HG03064 (cell line): ENCODE measurements around the gene INTS3.

Experiments used
- ATAC-seq: cut with Tn5 transposase; IDR thresholded peaks from one replicate; pipeline ENCODE4 v1.9.1; 2021; ENCODE audit warnings: low read depth; ENCODE audit not compliant: unreplicated experiment

INTS3 gene, protein sequence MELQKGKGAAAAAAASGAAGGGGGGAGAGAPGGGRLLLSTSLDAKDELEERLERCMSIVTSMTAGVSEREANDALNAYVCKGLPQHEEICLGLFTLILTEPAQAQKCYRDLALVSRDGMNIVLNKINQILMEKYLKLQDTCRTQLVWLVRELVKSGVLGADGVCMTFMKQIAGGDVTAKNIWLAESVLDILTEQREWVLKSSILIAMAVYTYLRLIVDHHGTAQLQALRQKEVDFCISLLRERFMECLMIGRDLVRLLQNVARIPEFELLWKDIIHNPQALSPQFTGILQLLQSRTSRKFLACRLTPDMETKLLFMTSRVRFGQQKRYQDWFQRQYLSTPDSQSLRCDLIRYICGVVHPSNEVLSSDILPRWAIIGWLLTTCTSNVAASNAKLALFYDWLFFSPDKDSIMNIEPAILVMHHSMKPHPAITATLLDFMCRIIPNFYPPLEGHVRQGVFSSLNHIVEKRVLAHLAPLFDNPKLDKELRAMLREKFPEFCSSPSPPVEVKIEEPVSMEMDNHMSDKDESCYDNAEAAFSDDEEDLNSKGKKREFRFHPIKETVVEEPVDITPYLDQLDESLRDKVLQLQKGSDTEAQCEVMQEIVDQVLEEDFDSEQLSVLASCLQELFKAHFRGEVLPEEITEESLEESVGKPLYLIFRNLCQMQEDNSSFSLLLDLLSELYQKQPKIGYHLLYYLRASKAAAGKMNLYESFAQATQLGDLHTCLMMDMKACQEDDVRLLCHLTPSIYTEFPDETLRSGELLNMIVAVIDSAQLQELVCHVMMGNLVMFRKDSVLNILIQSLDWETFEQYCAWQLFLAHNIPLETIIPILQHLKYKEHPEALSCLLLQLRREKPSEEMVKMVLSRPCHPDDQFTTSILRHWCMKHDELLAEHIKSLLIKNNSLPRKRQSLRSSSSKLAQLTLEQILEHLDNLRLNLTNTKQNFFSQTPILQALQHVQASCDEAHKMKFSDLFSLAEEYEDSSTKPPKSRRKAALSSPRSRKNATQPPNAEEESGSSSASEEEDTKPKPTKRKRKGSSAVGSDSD

DNA sequence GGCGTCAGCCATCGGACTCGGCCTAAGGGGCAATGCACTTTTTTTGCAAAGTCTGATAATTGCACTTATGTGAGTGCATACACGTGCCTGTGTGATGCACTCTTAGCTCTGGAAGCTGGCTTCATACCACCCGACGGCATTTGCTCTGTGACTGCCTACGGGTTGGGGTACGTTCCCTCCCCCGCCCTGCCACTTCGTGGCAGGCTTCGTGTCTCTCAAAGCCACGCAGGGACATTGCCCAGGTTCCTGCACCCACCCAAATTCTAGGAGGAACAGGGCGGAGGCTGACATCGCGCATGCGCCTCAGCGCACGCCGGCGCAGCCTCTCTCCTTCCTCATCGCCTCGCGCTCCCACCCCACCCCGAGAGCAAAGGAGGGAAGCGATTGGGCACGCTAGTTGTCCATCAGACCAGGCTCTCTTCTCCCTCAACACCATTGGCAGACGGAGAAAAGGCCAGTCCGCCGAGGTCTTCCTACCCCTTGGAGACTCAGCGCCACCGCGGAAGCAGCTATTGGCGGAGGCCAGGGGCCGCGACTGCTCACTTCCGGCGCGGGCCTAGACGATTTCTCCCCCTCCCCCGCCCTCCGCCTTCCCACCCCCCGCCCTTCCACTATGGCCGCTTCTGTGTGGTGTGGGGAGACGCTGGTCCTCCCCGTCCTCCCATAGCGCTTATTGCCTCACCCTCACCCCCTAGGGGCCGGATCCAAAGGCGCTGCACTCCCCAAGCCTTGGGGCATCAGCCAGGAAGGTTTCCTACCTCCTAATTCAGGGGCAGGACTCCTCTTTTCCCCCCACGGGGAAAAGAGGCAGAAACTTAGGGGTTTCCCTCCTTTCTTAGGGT, at the start of gene INTS3:
TSS of gene INTS3 (plus strand) at position 588 of the 842 bp plus-strand sequence. CDS start 585 bp downstream, outside the sequence.
- ATAC-seq = peak; percentile 88

DNA sequence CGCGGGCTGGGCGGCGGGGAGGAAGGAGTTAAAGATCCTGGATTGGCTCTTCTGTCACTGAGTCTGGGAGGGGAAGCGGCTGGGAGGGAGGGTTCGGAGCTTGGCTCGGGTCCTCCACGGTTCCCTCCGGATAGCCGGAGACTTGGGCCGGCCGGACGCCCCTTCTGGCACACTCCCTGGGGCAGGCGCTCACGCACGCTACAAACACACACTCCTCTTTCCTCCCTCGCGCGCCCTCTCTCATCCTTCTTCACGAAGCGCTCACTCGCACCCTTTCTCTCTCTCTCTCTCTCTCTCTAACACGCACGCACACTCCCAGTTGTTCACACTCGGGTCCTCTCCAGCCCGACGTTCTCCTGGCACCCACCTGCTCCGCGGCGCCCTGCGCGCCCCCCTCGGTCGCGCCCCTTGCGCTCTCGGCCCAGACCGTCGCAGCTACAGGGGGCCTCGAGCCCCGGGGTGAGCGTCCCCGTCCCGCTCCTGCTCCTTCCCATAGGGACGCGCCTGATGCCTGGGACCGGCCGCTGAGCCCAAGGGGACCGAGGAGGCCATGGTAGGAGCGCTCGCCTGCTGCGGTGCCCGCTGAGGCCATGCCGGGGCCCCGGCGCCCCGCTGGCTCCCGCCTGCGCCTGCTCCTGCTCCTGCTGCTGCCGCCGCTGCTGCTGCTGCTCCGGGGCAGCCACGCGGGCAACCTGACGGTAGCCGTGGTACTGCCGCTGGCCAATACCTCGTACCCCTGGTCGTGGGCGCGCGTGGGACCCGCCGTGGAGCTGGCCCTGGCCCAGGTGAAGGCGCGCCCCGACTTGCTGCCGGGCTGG, 49.1 kb upstream of the INTS3 start, which contains the start of gene NPR1:
TSS of gene NPR1 (plus strand) at position 170 of the 818 bp plus-strand sequence. CDS start at position 591, 421 bp downstream.
- no peak for ATAC-seq

DNA sequence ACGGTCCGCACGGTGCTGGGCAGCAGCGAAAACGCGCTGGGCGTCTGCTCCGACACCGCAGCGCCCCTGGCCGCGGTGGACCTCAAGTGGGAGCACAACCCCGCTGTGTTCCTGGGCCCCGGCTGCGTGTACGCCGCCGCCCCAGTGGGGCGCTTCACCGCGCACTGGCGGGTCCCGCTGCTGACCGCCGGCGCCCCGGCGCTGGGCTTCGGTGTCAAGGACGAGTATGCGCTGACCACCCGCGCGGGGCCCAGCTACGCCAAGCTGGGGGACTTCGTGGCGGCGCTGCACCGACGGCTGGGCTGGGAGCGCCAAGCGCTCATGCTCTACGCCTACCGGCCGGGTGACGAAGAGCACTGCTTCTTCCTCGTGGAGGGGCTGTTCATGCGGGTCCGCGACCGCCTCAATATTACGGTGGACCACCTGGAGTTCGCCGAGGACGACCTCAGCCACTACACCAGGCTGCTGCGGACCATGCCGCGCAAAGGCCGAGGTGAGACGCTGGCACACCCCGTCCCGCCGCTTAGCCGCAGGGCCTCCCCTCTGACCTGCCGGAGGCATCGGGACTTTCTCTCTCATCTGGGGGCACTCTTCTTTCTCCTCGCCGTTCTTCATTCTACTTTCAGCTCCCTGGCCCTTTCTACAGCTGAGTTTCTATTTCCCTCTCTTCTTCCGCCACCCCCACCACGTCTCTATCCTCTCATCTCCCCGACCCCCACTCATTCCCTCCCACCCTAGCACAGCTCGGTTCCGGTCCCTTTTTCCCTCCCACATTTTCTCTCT, 48.3 kb upstream of the INTS3 start:
- ATAC-seq = no peak

DNA sequence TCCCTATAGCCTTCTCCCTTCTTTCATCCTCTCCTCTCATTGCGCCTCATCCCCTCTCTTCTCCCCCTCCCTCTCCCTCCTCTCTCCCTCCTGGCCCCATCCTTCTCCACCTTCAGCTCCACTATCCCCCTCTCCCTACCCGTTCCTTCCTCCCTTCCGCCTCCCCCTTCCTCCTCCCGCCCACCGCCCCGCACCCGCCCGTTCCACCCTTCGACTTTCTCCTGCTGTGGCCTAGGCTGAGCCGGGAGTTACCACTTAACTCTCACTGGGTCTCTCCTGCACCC, 47.8 kb upstream of the INTS3 start:
- ATAC-seq = no peak

DNA sequence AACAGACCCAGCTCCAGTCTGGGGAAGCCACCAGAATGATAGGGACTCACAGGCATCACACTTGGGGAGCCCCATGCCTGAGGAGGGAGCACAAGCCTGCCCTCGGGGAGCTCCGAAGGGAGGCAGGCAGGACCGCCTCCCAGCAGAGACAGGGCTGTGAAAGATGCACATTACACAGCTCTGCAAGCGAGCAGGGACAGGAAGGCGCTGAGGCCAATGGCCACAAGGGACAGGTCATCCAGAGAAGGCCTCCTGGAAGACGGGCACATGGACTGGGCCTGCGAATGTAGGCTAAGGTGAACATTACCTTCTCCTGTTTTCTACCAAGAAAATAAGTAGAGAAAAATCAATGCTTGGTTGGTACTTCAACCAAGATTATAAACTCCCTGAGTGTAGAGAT, 45.1 kb upstream of the INTS3 start:
- no peak for ATAC-seq

DNA sequence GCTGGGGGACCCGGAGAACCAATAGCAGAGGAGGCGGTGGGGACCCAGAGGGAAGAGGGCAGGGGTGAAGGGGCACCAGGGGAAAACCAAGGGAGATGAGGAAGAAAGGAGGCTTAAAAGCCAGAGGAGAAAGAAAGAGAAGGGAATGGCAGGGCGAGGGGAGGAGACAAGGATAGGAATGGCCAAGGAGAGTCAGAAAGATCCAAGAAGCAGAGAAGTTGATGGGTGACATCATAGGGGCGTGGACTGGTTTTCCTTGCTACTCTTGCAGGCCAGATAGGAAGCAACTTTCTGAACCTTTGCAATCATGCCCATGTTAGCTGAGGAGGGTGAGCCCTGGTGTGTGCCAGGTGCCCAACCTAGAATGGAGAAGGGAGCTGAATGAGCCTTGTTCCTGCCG, 44.0 kb upstream of the INTS3 start:
- no peak for ATAC-seq

DNA sequence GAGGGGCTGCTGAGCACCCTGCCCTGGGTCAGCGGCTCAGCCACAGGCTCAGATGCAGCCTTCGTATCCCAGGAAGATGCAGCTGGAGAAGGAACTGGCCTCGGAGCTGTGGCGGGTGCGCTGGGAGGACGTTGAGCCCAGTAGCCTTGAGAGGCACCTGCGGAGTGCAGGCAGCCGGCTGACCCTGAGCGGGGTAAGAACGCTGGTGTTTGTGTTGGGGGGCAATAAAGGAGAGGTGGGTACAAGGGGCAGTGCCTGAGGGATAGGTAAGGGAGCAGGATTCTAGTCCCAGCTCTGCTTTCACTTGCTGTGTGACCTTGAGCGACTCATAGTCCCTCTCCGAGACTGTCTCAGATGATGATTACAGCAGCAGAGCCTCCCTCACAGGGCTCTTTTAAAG, 43.0 kb upstream of the INTS3 start:
- no peak for ATAC-seq

DNA sequence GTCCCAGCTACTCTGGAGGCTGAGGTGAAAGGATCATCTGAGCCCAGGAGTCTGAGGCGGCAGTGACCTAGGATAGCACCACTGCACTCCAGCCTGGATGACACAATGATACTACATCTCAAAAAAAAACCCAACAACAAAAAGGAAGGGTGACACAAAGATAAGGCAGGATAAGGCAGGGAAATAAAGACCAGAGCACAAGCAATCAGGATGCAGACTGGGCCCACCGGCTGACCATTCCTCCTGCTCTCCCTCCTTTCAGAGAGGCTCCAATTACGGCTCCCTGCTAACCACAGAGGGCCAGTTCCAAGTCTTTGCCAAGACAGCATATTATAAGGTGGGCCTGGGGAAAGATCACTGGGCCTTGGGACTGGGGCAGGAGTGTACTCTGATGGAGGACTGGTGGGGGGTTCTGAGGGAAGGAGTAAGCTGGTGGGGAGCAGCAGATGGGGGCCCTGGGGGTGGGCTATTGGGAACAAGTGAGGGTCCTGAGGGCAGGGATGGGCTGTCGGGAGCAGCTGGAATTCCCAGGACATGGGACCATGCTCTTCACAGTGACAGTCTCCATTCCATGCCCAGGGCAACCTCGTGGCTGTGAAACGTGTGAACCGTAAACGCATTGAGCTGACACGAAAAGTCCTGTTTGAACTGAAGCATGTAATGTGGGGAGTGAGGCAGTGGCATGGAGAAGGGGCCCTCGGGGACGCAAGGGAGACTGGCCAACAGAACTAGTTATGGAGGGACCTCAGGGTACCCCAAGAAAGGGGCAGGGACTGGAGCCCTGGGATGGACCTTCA, 42.1 kb upstream of the INTS3 start:
- no peak for ATAC-seq

DNA sequence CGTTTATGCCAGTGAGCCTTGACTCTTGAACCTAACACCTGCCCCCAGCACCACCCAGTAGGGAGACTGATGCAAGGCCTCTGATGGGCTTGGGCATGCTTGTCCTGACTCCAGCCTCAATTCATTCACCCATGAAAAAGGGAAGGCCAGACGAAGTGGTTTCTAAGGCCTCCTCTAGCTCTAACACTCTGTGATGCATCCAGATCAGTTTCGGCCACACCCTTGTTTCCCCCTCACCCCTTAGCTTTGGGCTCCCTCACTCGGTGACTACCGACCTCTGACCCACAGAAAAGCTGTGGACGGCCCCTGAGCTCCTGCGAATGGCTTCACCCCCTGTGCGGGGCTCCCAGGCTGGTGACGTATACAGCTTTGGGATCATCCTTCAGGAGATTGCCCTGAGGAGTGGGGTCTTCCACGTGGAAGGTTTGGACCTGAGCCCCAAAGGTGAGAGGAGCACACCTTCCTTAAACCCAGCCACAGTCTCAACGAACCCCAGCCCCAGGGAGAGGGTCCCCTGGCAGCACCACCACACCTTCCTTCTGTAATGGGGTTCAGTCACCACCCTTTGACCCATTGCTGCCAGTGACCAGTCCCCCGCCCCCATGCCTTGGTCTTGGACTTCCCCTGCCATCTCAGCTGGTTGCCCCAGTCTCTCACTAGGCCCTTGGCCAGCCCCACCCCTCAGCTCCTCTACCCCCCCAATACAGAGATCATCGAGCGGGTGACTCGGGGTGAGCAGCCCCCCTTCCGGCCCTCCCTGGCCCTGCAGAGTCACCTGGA, 40.3 kb upstream of the INTS3 start:
- ATAC-seq = no peak

DNA sequence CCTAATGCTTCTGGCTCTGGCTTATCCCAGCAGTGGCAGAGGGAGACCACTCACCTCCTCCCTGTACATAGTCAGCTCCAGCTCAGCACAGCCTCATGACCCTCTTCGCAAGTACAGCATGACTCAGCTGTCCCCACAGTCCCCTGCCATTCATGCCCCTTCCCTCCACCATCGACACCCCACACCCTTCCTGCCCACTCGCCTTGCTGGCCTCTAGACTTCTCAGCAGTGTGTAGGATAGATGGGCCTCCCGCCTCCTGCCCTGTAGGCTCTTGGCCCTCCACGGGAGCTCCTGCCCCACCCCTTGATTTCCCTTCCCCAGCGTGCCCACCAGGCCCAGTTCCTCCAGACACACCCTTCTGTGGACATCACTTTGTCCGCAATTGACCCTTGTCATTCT, 39.6 kb upstream of the INTS3 start:
- ATAC-seq = no peak

DNA sequence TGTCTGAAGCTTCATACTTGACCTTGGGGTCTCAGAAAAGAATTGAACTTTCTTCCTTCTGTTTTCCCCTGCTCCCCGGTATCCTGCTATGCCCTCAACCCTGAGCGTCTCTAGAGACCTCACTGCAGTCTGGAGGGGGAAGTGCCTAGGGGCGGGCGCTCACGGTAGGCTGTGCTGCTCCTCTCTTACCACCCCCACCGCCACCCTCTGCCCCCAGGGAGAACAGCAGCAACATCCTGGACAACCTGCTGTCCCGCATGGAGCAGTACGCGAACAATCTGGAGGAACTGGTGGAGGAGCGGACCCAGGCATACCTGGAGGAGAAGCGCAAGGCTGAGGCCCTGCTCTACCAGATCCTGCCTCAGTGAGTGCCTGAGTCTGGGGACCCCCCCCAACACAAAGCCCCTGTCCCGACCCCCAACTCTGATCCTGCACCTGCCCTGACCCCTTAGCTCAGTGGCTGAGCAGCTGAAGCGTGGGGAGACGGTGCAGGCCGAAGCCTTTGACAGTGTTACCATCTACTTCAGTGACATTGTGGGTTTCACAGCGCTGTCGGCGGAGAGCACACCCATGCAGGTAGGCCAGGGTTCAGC, 39.0 kb upstream of the INTS3 start:
- no peak for ATAC-seq

DNA sequence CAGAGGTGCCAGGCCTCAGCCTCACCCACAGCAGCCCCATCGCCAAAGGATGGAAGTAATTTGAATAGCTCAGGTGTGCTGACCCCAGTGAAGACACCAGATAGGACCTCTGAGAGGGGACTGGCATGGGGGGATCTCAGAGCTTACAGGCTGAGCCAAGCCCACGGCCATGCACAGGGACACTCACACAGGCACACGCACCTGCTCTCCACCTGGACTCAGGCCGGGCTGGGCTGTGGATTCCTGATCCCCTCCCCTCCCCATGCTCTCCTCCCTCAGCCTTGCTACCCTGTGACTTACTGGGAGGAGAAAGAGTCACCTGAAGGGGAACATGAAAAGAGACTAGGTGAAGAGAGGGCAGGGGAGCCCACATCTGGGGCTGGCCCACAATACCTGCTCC, 34.4 kb upstream of the INTS3 start:
- no peak for ATAC-seq

DNA sequence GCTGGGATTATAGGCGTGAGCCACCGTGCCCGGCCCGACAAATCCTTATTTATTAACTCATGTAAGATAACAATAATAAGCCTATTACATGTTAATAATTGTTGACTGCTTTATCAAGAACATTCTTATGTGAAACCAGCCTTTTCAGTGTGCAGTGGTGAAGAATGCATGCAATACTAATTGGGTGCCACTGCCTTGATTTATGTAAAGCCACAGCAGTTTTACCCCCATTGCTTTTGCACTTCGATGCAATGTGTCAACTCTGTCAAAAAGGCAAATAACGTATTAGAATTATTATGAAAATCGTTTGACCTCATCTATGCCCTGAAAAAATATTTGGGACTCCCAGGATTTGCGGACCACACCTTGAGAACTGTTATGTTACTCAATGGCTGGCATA, 31.1 kb upstream of the INTS3 start:
- no peak for ATAC-seq

DNA sequence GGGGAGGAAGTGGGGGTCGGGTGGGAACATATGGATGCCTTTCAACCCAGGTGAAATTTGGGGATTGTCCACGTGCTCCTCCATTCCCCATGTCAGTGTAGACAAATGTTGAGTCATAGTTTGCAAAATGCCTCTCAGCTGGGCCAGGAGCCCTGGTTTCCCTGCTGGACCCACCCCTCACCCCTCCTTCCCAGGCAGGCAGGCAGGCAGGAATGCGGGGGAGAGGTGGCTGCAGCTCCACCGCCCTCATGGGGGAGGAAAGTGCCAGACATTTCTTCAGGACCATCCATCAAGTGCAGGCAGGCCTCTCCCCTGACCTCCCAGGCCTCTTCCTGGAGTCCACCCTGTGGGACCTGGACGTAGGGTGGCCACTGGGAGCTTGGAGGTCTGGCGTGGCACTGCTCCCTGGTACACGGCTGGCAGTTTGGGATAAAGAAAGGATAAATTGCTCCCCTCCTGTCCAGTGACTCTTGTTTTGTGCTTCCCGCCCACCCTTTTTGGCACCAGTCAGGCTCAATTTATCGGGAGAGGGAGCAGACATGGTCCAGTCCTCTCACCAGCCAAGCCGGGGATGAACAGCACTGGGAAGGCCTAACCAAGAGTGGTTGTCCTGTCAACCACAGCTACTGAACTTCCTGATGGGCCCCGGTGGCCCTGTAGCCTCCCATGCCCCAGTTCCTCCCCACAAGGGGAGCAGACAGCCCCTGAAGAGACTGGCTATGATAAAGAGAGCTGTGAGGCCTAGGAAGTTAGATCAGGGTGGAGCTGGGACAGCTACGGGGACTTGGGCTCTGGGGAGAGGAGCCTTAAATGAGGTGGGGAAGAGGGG, 30.4 kb upstream of the INTS3 start:
- ATAC-seq = no peak

DNA sequence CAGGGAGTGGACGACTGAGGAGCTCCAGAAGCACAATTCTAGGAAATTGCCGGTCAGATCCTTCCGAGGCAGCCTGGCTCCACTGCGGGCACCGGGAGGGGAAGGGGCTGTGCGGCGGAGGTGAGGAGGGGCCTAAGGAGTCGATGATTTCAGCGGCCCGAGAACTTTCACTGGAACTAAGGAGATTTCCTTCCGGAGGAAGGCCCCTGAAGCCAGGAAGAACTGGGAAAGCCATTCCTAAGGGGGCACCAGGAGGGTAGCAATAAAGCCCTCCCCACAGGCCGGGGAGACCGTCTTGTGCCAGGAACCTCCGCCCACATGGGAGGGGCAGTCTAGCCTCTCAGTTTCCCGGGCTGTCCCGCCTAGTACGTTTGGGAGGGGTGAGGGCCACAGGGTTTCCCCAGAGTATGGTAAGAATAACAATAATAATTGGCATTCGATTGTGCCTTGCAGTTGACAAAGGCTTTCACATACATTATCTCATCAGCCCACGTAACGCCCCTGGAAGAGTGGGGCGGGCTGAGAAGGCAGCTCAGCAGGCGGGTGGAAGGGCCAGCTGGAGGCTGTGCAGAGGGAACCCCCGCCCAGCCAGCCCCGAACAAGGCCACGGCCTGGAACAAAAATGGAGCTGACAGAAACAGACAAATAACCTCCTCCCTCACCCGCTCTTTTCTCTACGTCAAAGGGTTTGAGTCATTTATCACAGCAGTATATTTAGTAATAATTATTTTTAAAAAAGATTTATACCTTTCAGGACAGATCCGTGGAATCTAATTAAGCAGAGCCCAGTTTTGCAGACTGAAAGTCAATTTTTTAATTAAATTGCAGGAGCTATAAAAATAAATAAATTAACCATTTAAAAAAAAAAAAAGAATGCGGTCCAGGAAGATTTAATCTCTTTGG, 29.6 kb upstream of the INTS3 start:
- ATAC-seq = no peak
